Lung microvascular endothelial cell (primary cell): ENCODE results near the gene STIL. TPM values are rescaled to one million over a fixed set of nuclear protein-coding genes. Genes with fewer than 3 reads are reported as not detected.
"Not testable (repeated sequence)": the region's sequence is repeated elsewhere in the genome, so short reads cannot be mapped to it uniquely, and the experiment has no call there.

Experiments used
- DNase-seq, 2 donors: peaks; one replicate each; pipeline versions ENCODE4 v3.0.0 to v3.0.0-alpha.2; 2010; ENCODE audit warnings: low read depth in 2 of 2
- total RNA-seq: library from RNA; depleted of rRNA; stranded (reverse); fragments of >200 nt; gene quantifications from 2 replicates; pipeline ENCODE4 v1.2.1, GENCODE V29; 2014

The STIL gene
- total RNA-seq, 1 donor from 2014 or later: 2.6 TPM

GRCh38 chr1:47223174-47223920 is 90.6 kb downstream of the STIL start:
- no peak for DNase-seq

DNA sequence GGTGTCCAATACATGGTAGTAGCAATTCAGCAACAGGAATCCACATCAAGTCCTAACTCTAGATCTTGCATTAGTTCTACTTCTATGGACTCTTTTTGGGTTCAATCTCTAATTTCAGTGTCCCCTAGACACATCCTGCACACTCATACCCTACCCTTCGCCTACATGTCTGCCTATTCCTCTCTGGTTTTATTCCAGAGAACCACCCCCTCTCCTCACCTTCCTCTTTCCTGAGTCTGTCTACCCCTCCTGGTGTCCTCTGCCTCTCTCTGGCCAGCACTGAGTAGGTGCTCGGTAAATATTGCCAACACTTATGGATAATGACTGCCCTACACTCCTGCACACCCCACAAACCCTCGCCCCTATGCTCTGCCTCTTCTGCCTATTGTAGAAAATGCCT is 91.5 kb downstream of the STIL start:
- no peak for DNase-seq

DNA sequence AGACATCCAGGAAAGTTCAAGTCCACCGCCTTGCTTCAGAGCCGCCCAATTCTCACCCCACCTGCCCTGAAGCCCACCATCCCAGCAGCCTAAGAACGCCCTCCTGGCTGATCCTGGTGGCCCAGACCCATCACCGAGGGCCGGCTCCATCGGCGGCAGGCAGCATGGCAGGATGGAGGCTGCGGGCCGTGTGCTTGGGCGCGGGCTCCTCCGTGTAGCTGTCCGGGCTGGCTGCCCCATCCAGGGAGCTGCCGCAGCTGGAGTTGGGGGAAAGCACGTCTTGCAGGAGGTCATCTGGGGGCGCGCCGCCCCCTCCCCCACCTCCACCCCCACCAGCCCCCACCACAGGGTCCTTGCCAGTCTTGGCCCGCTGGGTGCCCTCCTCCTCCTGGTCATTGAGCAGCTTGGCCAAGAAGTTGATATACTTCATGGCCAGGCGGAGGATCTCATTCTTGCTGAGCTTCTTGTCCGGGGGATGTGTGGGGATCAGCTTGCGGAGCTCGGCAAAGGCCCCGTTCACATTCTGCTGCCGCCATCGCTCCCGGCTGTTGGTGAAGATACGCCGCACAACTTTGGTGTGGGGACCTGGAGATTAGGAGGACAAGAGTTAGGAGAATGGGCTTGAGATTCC is 94.2 kb downstream of the STIL start:
- no peak for DNase-seq

GRCh38 chr1:47219001-47219400 is 94.9 kb downstream of the STIL start:
- no peak for DNase-seq

GRCh38 chr1:47216278-47217059 is 97.5 kb downstream of the STIL start:
- peak; percentile 38 to 49 for DNase-seq

- DNase-seq: no peak
Observed at GRCh38 chr1:47215713-47216112, 98.2 kb downstream of the STIL start.

- no peak for DNase-seq
Observed at GRCh38 chr1:47214549-47214948, 99.4 kb downstream of the STIL start.

- peak; percentile 67 to 79 for DNase-seq
Observed at GRCh38 chr1:47213230-47213963, 100.5 kb downstream of the STIL start.

GRCh38 chr1:47212636-47213229 is 101.2 kb downstream of the STIL start:
- DNase-seq: no peak

GRCh38 chr1:47211796-47212269 is 102.1 kb downstream of the STIL start:
- DNase-seq: peak; percentile 92 to 96

DNA sequence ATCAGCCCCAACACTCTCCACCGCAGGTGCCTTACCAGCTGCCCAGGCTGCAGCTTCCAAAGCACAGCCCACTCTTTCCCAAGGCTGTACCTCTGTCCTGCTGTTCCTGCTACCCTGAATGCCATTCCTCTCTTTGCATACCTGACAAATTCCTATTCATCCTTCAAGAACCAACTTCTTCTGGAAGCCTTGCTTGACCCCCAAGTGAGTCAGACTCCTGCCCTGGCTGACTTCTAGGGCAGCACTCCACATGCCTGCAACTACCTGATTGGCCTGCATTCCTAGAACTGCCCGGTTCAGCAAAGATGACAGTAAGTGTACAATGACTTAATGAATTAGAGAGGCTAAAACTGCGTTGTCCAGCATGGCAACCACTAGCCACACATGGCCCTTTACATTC is 103.3 kb downstream of the STIL start:
- DNase-seq: no peak

GRCh38 chr1:47209725-47210325 is 104.1 kb downstream of the STIL start:
- peak in 1 of 2 donors; percentile 40 for DNase-seq

- DNase-seq: no peak
Observed at GRCh38 chr1:47209091-47209490, 104.9 kb downstream of the STIL start.

DNA sequence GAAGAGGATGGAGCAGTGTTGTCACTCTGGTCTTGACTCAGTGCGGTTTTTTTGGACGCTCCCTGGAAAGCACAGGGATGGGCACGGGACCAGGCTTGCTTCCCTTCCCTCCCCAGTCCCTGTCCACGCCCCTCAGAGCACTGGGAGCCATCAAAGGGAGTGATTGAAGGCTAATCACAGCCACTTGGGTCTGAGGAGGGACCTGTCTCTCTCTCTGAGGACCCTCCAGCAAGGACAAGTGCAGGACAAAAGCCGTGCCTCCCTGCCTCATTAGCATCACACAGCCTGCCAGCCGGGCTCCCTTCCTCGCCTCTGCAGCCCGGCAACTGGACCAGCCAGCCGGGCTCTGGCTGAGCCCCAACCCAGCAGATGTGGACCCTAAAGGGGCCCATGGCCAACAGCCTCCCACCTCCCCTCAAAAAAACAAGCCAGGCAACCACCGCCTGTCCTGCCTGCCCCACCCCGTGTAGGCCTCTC is 105.5 kb downstream of the STIL start:
- no peak for DNase-seq

DNA sequence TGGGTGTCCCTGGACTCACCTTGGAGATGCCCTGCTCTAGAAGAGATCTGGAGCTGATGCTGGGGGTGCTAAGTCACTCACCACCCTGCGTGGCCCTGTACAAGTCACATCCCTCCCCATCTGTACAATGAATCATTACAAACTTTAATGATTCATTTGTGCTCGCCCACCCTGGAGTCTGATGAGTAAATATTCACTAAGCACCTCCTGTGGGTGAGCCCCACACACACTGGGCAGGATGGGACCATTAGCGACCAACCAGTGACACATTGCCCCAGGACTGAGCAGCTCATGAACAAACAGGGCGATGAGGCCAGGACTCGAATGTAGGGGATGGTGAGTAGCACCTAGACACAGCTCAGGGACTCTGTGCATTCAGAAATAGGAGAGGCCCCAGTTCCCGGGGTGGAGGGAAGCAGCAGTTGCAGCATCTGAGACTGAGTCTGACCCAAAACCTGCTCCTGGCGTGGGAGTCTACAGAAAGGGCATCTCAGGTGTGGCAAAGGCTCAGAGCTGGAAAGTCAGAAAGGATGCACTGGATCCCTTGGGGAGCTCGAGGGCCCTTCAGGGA is 106.1 kb downstream of the STIL start:
- peak in 1 of 2 donors; percentile 54 for DNase-seq

DNA sequence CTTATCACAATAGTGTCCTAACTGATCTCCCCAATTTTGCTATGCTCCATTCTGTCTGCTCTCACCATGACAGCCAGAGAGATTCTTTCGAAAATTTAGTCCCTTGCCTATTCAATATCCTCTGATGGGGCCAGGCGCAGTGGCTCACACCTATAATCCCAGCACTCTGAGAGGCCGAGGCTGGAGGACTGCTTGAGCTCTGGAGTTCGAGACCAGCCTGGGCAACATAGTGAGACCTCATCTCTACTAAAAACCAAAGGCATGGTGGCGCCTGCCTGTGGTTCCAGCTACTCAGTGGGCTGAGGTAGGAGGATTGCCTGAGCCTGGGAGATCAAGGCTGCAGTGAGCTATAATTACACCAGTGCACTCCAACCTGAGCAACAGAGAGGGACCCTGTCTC is 108.0 kb downstream of the STIL start:
- no peak for DNase-seq

DNA sequence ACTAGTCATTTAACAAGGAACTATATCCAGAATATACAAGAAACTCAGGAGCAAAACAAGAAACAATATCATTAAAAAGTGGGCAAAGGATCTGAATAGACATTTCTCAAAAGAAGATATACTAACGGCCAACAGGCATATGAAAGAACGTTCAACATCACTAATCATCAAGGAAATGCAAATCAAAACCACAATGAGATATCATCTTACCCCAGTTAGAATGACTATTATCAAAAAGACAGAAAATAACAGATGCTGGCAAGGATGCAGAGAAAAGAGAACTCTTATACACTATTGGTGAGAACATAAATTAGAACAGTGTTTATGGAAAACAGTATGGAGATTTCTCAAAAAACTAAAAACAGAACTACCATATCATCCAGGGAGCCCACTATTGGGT is 110.4 kb downstream of the STIL start:
- not testable (repeated sequence) for DNase-seq

- no peak for DNase-seq
Observed at GRCh38 chr1:47201179-47201578, 112.8 kb downstream of the STIL start.
